ENCODE data around the gene USP9X. TPM values are rescaled to one million over a fixed set of nuclear protein-coding genes. Genes with fewer than 3 reads are reported as not detected.
"Not testable (repeated sequence)": the region's sequence is repeated elsewhere in the genome, so short reads cannot be mapped to it uniquely, and the experiment has no call there.

USP9X gene
- total RNA-seq, 3 donors from 2014 or later: 33.9 to 35.9 (median 34.1) TPM

DNA sequence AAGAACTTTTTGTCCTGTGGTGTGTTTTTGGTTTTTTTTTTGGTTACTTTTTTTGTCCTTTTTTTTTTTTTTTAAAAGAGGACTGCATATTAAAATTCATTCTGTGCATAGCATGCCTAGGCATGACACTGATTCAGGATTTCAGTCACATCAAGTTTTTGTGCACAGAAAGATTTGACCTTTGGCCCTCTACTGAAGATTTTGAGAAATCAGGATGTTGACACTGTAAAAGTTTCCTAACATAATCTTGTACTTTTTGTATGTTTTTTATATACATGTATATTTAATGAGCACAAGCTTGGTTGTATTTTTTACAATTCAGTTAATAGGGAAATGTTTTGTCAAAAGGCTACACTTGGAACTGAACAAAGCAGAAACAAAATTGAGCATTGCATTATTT, 148.7 kb downstream of the USP9X start:
- no peaks in the 10 kb centered on the region for H3K9me3 Mint-ChIP-seq
- DNase-seq (no peak), ATAC-seq (no peak)
- H3K36me3 Mint-ChIP-seq (ENCODE audit: insufficient read depth): peaks cover 7% of the 10 kb centered on the region
- H3K4me1 Mint-ChIP-seq (ENCODE audit: low read depth): peaks cover 3% of the 10 kb centered on the region
- H3K4me3 Mint-ChIP-seq: no peak overlapping the region
- no peaks in the 10 kb centered on the region for H3K27me3 Mint-ChIP-seq (ENCODE audit: low read depth)

DNA sequence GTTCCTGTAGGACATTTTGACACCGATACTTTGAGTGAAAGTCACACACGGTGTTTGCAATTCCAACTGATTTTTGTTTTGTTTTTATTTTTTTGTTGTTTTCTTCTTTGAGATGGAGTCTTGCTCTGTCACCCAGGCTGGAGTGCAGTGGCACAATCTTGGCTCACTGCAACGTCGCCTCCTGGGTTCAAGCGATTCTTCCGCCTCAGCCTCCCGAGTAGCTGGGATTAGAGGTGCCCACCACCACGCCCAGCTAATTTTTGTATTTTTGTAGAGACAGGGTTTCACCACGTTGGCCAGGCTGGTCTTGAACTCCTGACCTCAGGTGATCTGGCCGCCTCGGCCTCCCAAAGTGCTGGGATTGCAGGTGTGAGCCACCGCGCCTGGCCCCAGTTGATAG, 149.2 kb downstream of the USP9X start:
- not testable (repeated sequence) for H3K9me3 Mint-ChIP-seq; DNase-seq; H3K4me1 Mint-ChIP-seq (ENCODE audit: low read depth); H3K27me3 Mint-ChIP-seq (ENCODE audit: low read depth); H3K4me3 Mint-ChIP-seq; H3K36me3 Mint-ChIP-seq (ENCODE audit: insufficient read depth); ATAC-seq

DNA sequence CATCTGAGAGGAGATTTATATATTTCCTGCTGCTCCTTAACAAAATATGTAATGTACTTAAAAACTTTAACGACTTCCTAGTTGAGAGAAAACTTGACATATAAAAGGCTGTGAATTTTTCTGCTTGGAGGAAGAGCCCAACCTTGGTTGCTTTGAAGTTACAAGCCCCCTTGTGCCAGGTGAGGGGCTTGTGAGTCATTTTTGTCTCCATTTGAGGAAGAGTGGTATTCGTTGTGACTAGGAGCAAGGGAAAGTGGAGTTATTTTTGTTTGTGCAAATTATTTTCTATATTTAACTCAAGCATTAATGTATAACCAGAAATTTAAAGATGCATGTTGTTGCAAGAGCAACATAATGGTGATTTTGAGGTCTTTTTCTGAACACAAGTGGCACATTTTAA, 149.7 kb downstream of the USP9X start:
- peaks cover 3% of the 10 kb centered on the region for H3K4me1 Mint-ChIP-seq (ENCODE audit: low read depth)
- peaks cover 7% of the 10 kb centered on the region for H3K36me3 Mint-ChIP-seq (ENCODE audit: insufficient read depth)
- no peaks in the 10 kb centered on the region for H3K9me3 Mint-ChIP-seq
- no peak for ATAC-seq
- H3K27me3 Mint-ChIP-seq (ENCODE audit: low read depth): no peaks in the 10 kb centered on the region
- H3K4me3 Mint-ChIP-seq: no peak overlapping the region
- DNase-seq: no peak

DNA sequence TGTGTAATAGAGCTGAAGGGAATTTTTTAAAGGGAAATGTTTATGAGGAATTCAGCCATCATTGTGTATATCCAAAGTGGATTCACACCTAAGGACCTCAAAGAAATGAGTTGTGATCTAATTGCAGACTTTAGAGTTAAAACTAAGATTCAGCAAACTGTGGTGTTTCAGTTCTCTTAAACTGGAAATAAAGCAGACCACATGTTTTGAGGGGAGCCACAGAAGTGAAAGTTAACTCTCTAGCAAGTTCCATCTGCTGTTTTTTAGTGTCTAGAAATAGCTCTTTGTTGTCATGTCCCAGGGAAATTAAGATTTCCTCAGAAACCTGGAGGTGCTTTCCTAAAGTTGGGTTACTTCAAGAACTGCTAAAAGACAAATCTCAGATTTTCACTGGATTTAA, 151.4 kb downstream of the USP9X start:
- ATAC-seq (no peak), DNase-seq (no peak)
- Mint-ChIP-seq H3K27me3 (ENCODE audit: low read depth) (no peaks in the 10 kb centered on the region), H3K4me1 (ENCODE audit: low read depth) (peaks cover 3% of the 10 kb centered on the region), H3K4me3 (no peak overlapping the region), H3K9me3 (no peaks in the 10 kb centered on the region), H3K36me3 (ENCODE audit: insufficient read depth) (peaks cover 7% of the 10 kb centered on the region)

DNA sequence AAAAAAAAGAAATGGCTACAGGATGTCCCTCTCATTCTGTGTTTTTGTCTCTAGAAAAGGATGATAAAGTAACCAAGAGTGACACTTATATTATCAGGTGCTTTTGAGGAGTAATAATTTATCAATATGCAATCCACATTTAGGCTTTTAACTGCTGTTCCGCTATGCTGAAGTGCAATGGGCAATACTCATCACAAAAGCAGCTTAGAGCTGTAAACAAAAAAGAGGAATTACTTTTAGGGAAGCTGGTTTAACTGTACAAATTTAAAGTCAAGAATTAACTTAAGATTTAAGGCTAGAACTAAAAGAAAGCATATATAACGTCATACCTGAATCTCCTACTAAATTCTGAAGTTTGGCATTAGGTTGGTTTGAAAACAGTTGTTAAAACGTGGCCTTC, 155.3 kb downstream of the USP9X start:
- no peak for DNase-seq
- ATAC-seq: no peak
- Mint-ChIP-seq H3K36me3 (ENCODE audit: insufficient read depth) (no peaks in the 10 kb centered on the region), H3K9me3 (no peaks in the 10 kb centered on the region), H3K4me1 (ENCODE audit: low read depth) (peaks cover 3% of the 10 kb centered on the region), H3K4me3 (no peak overlapping the region), H3K27me3 (ENCODE audit: low read depth) (no peaks in the 10 kb centered on the region)

DNA sequence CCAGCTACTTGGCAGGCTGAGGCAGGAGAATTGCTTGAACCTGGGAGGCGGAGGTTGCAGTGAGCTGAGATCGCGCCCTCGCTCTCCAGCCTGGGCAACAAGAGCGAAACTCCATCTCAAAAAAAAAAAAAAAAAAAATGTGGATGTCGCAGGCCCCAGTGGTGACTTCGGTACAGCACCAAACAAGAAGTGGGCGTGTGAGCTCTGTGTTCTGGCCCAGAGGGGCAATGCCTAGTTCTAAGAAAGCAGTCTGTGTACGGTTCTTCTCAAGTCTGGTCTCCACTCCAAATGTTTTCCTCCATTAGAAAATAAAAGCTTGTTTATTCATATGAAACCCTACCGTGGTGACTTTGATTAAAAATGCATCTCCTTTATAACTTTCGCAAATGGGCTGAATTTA, 156.7 kb downstream of the USP9X start:
- Mint-ChIP-seq H3K4me1 (ENCODE audit: low read depth) (peaks cover 3% of the 10 kb centered on the region), H3K27me3 (ENCODE audit: low read depth) (no peaks in the 10 kb centered on the region), H3K9me3 (no peaks in the 10 kb centered on the region), H3K36me3 (ENCODE audit: insufficient read depth) (no peaks in the 10 kb centered on the region), H3K4me3 (no peak overlapping the region)
- ATAC-seq (no peak), DNase-seq (no peak)

DNA sequence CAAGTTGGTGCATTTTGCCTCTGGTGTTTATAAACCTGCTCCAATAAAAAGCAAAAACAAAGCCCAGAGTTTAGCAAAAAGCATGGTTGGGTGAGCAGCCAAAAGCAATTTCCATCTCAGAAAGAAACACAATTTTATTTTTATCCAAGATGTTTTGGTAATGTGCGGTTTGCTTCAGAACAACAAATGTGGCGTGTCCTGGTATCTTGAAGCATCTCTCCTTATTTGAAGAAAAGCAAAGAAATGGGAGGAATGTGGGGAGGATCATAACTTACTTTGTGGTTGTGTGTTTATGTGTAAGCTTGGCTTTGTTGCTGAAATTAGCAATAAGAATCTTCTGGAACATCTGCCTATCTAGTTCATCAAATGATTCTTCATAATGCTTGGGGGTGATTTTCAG, 160.4 kb downstream of the USP9X start:
- DNase-seq: no peak
- Mint-ChIP-seq H3K4me1 (ENCODE audit: low read depth) (no peaks in the 10 kb centered on the region), H3K4me3 (no peak overlapping the region), H3K27me3 (ENCODE audit: low read depth) (no peaks in the 10 kb centered on the region), H3K36me3 (ENCODE audit: insufficient read depth) (no peaks in the 10 kb centered on the region), H3K9me3 (no peaks in the 10 kb centered on the region)
- ATAC-seq: no peak

DNA sequence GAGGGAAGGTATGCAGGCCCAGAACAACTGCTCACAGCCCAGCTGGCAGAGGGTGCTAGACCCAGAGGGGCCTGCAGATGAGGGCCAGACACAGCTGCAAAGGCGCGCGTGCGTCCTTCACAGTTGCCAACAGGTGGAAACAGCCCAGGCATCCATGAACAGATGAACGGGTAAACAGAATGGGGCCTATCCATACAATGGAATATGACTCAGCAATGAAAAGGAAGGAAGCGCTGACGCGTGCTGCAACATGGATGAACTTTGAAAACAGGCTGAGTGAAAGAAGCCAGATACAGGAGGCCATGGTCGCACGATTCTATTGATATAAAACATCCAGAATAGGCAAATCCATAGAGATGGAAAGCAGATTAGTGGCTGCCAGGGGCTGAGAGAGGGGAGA, 165.6 kb downstream of the USP9X start:
- ATAC-seq (no peak), DNase-seq (no peak)
- Mint-ChIP-seq H3K4me1 (ENCODE audit: low read depth) (peaks cover 3% of the 10 kb centered on the region), H3K9me3 (no peaks in the 10 kb centered on the region), H3K4me3 (no peak overlapping the region), H3K27me3 (ENCODE audit: low read depth) (no peaks in the 10 kb centered on the region), H3K36me3 (ENCODE audit: insufficient read depth) (no peaks in the 10 kb centered on the region)

DNA sequence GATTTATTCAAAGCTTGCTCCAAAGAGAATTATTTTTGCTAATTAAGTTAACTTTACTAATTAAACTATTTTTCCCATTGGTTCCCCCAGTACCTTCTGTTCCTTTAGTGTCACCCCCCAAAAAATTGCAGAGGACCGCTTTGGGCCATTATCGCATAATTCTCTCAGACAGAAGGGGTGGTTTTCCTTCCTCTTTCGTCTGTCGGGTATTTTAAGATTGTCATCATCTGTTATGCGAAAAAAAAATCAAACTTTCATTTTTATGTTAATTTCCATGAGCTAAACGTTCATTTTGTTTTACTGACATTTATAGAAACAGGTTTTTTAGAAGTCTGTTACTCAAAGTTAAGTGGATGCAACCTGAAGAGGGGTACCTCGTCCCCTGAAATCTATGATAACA, 172.6 kb downstream of the USP9X start:
- H3K4me3 Mint-ChIP-seq: no peak overlapping the region
- peaks cover 3% of the 10 kb centered on the region for H3K4me1 Mint-ChIP-seq (ENCODE audit: low read depth)
- ATAC-seq (no peak), DNase-seq (no peak)
- H3K36me3 Mint-ChIP-seq (ENCODE audit: insufficient read depth): no peaks in the 10 kb centered on the region
- H3K9me3 Mint-ChIP-seq: no peaks in the 10 kb centered on the region
- no peaks in the 10 kb centered on the region for H3K27me3 Mint-ChIP-seq (ENCODE audit: low read depth)

DNA sequence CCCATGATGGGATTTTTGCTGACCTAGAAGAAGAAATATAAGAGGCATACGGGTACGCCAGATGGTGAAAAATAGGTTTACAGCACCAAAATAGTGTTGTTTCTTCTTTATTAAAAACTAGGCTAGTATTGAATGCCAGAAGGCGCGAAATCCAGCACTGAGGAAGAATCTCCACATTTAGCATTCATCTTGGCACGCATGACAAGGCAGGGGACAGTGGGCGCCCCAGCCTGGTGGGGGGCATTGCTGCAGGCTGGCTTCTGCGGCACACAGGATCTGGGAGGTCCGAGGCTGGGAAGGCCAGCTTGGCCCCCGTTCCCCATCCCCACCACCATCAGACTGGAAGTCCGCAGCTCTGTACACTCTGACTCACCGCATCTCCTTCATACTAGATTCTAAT, 173.0 kb downstream of the USP9X start:
- no peaks in the 10 kb centered on the region for H3K9me3 Mint-ChIP-seq
- no peak for ATAC-seq
- H3K4me3 Mint-ChIP-seq: no peak overlapping the region
- no peaks in the 10 kb centered on the region for H3K36me3 Mint-ChIP-seq (ENCODE audit: insufficient read depth)
- peaks cover 3% of the 10 kb centered on the region for H3K4me1 Mint-ChIP-seq (ENCODE audit: low read depth)
- no peak for DNase-seq
- no peaks in the 10 kb centered on the region for H3K27me3 Mint-ChIP-seq (ENCODE audit: low read depth)

DNA sequence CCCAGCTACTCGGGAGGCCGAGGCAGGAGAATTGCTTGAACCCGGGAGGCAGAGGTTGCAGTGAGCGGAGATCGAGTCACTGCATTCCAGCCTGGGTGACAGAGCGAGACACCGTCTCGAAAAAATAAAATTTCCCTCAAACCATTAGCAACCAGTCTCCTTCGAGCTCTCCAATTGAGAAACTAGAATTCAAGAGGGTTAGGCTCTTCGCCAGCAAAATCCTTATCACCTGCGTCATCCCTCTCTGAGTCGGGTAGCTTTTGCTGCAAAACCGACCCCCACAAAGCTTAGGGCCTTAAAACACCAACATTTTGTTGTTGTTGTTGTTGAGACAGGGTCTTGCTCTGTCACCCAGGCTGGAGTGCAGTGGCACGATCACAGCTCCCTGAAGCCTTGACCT, 173.6 kb downstream of the USP9X start:
- no peaks in the 10 kb centered on the region for H3K27me3 Mint-ChIP-seq (ENCODE audit: low read depth)
- no peaks in the 10 kb centered on the region for H3K36me3 Mint-ChIP-seq (ENCODE audit: insufficient read depth)
- no peak for DNase-seq
- H3K9me3 Mint-ChIP-seq: no peaks in the 10 kb centered on the region
- H3K4me1 Mint-ChIP-seq (ENCODE audit: low read depth): no peaks in the 10 kb centered on the region
- no peak for ATAC-seq
- H3K4me3 Mint-ChIP-seq: no peak overlapping the region

DNA sequence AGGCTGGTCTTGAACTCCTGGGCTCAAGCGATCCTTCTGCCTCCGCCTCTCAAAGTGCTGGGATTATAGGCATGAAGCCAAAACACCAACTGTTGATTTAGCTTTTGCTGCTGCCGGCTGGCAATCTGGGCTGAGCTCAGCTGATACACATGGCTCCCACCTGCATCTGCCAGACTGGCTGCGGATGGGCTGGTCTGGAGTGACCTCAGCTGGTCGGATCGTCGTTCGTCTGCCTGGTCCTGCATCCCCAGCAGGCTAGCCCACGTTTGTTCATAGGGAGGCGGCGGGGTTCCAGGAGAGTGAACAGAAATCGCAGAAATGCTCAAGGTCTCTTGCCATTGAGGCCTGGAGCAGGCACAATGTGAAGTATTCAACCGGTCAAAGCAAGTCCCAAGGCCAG, 174.3 kb downstream of the USP9X start:
- Mint-ChIP-seq H3K36me3 (ENCODE audit: insufficient read depth) (no peaks in the 10 kb centered on the region), H3K9me3 (no peaks in the 10 kb centered on the region), H3K4me1 (ENCODE audit: low read depth) (no peaks in the 10 kb centered on the region), H3K27me3 (ENCODE audit: low read depth) (no peaks in the 10 kb centered on the region), H3K4me3 (no peak overlapping the region)
- DNase-seq (no peak), ATAC-seq (no peak)

DNA sequence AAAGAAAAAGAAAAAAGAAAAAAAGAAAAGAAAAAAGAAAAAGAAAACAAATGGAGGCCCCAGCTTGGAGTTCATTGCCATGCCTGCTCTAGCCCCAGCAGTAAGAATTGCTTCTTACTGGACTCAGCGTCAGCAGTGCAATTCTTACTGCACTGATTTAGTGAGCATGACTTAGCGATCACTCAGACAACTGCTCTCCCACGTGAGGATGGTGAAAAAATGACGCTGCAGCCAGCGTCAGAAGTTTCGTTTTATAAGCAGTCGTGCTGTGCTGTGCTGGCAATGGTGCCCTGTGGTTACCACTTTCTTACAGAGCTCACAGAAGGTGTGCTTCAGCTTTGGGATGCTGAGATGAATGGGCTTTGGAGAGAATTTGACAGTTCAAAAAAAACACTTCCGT, 180.4 kb downstream of the USP9X start:
- DNase-seq (peak; percentile 18), ATAC-seq (peak; percentile 99)
- Mint-ChIP-seq H3K36me3 (ENCODE audit: insufficient read depth) (no peaks in the 10 kb centered on the region), H3K9me3 (no peaks in the 10 kb centered on the region), H3K27me3 (ENCODE audit: low read depth) (no peaks in the 10 kb centered on the region), H3K4me1 (ENCODE audit: low read depth) (peaks cover 2% of the 10 kb centered on the region), H3K4me3 (no peak overlapping the region)

DNA sequence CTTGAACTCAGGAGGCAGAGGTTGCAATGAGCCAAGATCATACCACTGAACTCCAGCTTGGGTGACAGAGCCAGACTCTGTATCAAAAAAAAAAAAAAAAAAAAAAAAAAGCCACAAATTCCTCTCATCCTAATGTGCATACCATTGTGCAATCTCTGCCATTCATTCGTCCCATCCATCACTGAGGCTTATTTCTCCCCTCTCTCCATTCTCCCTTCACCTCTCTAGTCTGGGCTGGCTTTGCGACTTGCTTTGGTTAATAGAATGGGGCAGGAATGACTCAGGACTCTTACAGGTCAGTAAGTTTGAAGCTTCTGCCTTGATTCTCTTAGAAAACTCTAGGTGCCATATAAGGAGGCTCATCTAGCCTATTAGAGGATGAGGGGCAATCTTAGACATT, 188.4 kb downstream of the USP9X start:
- no peak for DNase-seq
- H3K4me1 Mint-ChIP-seq (ENCODE audit: low read depth): peaks cover 8% of the 10 kb centered on the region
- ATAC-seq: no peak
- H3K27me3 Mint-ChIP-seq (ENCODE audit: low read depth): no peaks in the 10 kb centered on the region
- no peaks in the 10 kb centered on the region for H3K36me3 Mint-ChIP-seq (ENCODE audit: insufficient read depth)
- H3K4me3 Mint-ChIP-seq: no peak overlapping the region
- no peaks in the 10 kb centered on the region for H3K9me3 Mint-ChIP-seq

DNA sequence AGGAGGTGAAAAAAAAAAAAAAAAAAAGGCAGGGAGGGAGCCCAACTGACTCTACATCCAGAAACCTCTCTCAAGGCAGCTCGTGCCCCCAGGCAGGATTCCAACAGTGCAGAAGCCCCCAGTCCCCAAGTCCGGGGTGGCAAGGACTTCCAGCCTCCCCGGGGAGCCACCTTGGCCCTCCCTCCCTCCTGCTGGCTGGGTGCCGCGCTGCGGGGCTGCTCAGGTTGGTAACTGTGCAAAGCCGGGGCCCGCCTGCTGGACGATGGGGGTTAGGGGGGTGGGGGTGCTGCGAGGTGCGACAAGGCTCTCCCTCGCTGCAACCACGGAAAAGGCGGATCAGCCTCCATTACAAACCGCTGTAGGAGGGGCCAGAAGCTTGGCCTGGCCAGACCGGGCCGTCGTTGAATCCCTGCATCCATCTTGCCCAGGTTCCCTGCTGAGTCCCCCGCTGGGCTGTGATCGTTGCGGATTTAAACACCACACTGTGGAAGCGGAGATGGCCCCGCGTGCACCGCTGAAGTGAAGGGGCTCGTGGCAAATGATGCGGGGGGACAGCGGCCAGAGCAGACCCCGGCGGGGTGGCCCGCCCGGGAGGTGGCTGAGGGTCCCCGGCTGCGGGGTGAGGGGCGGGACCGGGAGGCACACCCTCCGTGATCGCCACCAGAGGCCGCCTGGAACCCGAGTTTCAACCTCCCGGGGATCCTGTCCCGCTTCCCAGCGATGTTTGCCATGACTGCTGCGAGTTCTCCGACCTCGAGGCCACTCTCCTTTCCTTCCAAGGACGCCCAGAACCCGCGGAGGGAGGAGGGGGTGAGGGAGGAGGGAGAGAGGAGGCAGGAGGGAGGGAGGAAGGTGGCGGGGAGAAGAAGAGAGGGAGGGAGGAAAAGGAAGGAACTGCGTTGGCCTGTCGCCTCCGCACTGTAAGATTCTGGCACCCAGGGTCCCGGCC, 190.7 kb downstream of the USP9X start:
- peak overlapping the region; percentile 75 for H3K4me3 Mint-ChIP-seq
- DNase-seq: peak; percentile 53
- no peaks in the 10 kb centered on the region for H3K27me3 Mint-ChIP-seq (ENCODE audit: low read depth)
- H3K4me1 Mint-ChIP-seq (ENCODE audit: low read depth): peaks cover 8% of the 10 kb centered on the region
- ATAC-seq: peak; percentile 78 to 83
- no peaks in the 10 kb centered on the region for H3K9me3 Mint-ChIP-seq
- H3K36me3 Mint-ChIP-seq (ENCODE audit: insufficient read depth): no peaks in the 10 kb centered on the region
